ENCODE data around the gene CYB5R4. TPM values are rescaled to one million over a fixed set of nuclear protein-coding genes. Genes with fewer than 3 reads are reported as not detected.
A peak's percentile ranks its signal among the peaks of the same experiment; 100 is the strongest.

CYB5R4 gene
- total and polyA plus RNA-seq, 2 of the 13 experiments (the other 11 are each of a cell fraction or from before 2014, with no cell fraction given): 5.3 to 26.1 TPM

DNA sequence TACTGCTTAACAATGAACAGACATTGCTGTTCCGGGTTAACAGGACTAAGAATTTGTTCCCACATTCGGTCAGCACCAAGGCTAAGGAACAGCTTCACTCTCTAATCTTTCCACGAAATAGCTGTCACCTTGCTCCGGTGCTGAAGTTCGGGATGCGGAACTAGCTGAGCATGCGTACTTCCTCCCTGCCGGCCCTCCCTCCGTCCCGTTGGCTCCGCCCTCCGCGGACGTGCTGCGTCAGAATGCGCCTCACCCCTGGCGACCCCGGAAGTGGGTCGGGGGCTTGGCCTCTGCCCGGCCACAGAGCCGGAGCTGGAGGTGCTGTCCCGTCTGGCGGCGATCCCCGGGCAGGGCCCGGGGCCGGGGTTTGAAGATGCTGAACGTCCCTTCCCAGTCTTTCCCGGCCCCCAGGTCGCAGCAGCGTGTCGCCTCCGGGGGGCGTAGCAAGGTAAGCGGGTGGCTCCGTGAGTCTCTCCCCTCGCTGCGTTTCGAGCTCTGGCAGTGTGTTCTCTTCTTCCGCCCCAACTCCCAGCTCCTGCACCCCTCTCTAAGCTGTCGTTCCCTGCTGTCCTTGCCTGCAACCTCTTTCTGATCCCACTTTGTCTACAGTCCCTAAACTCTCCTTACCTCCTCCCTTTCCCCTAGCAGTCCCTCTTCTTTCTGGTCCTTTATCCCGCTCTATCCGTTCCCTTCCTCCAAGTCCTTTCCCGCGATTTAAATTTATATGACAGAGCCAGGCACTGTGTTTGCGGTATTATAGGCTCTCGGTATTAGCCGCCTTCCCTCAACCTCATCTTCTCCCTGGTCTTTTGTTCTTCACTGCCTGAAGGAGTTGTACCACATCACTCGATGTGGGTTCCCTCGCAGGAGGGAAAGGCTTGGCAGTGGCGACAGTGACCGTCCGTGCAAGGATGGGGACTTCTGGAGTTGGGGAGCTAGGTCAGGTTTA is at the start of gene CYB5R4 (continued):
- TF ChIP-seq, protein P1, sequence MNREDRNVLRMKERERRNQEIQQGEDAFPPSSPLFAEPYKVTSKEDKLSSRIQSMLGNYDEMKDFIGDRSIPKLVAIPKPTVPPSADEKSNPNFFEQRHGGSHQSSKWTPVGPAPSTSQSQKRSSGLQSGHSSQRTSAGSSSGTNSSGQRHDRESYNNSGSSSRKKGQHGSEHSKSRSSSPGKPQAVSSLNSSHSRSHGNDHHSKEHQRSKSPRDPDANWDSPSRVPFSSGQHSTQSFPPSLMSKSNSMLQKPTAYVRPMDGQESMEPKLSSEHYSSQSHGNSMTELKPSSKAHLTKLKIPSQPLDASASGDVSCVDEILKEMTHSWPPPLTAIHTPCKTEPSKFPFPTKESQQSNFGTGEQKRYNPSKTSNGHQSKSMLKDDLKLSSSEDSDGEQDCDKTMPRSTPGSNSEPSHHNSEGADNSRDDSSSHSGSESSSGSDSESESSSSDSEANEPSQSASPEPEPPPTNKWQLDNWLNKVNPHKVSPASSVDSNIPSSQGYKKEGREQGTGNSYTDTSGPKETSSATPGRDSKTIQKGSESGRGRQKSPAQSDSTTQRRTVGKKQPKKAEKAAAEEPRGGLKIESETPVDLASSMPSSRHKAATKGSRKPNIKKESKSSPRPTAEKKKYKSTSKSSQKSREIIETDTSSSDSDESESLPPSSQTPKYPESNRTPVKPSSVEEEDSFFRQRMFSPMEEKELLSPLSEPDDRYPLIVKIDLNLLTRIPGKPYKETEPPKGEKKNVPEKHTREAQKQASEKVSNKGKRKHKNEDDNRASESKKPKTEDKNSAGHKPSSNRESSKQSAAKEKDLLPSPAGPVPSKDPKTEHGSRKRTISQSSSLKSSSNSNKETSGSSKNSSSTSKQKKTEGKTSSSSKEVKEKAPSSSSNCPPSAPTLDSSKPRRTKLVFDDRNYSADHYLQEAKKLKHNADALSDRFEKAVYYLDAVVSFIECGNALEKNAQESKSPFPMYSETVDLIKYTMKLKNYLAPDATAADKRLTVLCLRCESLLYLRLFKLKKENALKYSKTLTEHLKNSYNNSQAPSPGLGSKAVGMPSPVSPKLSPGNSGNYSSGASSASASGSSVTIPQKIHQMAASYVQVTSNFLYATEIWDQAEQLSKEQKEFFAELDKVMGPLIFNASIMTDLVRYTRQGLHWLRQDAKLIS (CRISPR knock-in tag; IDR thresholded peaks at IDR 0.05): peak; percentile 94
- TF ChIP-seq NFIB (CRISPR knock-in tag; IDR thresholded peaks at IDR 0.05; ENCODE audit: borderline replicate concordance): no peak
- TF ChIP-seq ZNF510 (CRISPR knock-in tag; IDR thresholded peaks at IDR 0.05; ENCODE audit: low read depth): no peak
- no peak for TF ChIP-seq ZNF496 (CRISPR knock-in tag; IDR thresholded peaks at IDR 0.05; ENCODE audit: insufficient replicate concordance)
- TF ChIP-seq, protein P2, sequence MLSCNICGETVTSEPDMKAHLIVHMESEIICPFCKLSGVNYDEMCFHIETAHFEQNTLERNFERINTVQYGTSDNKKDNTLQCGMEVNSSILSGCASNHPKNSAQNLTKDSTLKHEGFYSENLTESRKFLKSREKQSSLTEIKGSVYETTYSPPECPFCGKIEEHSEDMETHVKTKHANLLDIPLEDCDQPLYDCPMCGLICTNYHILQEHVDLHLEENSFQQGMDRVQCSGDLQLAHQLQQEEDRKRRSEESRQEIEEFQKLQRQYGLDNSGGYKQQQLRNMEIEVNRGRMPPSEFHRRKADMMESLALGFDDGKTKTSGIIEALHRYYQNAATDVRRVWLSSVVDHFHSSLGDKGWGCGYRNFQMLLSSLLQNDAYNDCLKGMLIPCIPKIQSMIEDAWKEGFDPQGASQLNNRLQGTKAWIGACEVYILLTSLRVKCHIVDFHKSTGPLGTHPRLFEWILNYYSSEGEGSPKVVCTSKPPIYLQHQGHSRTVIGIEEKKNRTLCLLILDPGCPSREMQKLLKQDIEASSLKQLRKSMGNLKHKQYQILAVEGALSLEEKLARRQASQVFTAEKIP (CRISPR knock-in tag; IDR thresholded peaks at IDR 0.05; ENCODE audit: borderline replicate concordance): no peak
- no peak; the same call in 1 of the 2 replicates for TF ChIP-seq ZNF101 (CRISPR knock-in tag; IDR thresholded peaks at IDR 0.05; ENCODE audit: borderline replicate concordance, low read depth)
- TF ChIP-seq ZNF235 (CRISPR knock-in tag; IDR thresholded peaks at IDR 0.05; ENCODE audit: borderline replicate concordance): peak; percentile 41; the same call in 1 of the 2 replicates
- no peak for TF ChIP-seq ZSCAN30 (CRISPR knock-in tag; IDR thresholded peaks at IDR 0.05)
- TF ChIP-seq ZNF570 (CRISPR knock-in tag; IDR thresholded peaks at IDR 0.05; ENCODE audit: borderline replicate concordance): peak; percentile 83; the same call in 1 of the 2 replicates
- 0 out of 2 replicates have a peak, but pooled peaks have one; percentile 31 for TF ChIP-seq ZNF652 (CRISPR knock-in tag; IDR thresholded peaks at IDR 0.05; ENCODE audit: borderline replicate concordance, low read depth)
- TF ChIP-seq TOE1 (CRISPR knock-in tag; IDR thresholded peaks at IDR 0.05): peak; percentile 77; the same call in 1 of the 2 replicates
- TF ChIP-seq RELA (CRISPR knock-in tag; IDR thresholded peaks at IDR 0.05): peak; percentile 78; the same call in 1 of the 2 replicates
- TF ChIP-seq, protein P3, sequence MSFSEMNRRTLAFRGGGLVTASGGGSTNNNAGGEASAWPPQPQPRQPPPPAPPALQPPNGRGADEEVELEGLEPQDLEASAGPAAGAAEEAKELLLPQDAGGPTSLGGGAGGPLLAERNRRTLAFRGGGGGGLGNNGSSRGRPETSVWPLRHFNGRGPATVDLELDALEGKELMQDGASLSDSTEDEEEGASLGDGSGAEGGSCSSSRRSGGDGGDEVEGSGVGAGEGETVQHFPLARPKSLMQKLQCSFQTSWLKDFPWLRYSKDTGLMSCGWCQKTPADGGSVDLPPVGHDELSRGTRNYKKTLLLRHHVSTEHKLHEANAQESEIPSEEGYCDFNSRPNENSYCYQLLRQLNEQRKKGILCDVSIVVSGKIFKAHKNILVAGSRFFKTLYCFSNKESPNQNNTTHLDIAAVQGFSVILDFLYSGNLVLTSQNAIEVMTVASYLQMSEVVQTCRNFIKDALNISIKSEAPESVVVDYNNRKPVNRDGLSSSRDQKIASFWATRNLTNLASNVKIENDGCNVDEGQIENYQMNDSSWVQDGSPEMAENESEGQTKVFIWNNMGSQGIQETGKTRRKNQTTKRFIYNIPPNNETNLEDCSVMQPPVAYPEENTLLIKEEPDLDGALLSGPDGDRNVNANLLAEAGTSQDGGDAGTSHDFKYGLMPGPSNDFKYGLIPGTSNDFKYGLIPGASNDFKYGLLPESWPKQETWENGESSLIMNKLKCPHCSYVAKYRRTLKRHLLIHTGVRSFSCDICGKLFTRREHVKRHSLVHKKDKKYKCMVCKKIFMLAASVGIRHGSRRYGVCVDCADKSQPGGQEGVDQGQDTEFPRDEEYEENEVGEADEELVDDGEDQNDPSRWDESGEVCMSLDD (CRISPR knock-in tag; IDR thresholded peaks at IDR 0.05; ENCODE audit: borderline replicate concordance): peak; percentile 79; the same call in 1 of the 2 replicates
- TF ChIP-seq TBX2 (CRISPR knock-in tag; IDR thresholded peaks at IDR 0.05; ENCODE audit: borderline replicate concordance): peak; percentile 72
- peak; percentile 79; the same call in 1 of the 2 replicates for TF ChIP-seq ZNF543 (CRISPR knock-in tag; IDR thresholded peaks at IDR 0.05)
- TF ChIP-seq ZNF549 (CRISPR knock-in tag; IDR thresholded peaks at IDR 0.05): no peak
- TF ChIP-seq CENPT (CRISPR knock-in tag; IDR thresholded peaks at IDR 0.05; ENCODE audit: low read depth): peak; percentile 83; the same call in 1 of the 2 replicates
- peak; percentile 84 for TF ChIP-seq KLF13 (CRISPR knock-in tag; IDR thresholded peaks at IDR 0.05)

All from HepG2 (cell line).